H9 (cell line): Measurements from ENCODE around the gene RMI1. TPM values are rescaled to one million over a fixed set of nuclear protein-coding genes. Genes with fewer than 3 reads are reported as not detected.

Experiments
- DNase-seq: peaks from one replicate; pipeline ENCODE4 v3.0.0-alpha.2; 2017
- H2AFZ ChIP-seq: one replicate; pipeline ENCODE4 v1.6.1; 2013; ENCODE audit warnings: mild to moderate bottlenecking, low read length, control low read depth, moderate library complexity
- H2AK5ac ChIP-seq: 2 replicates; pipeline ENCODE4 v1.6.1; 2013; ENCODE audit warnings: low read length, control low read depth, mixed read lengths; ENCODE audit not compliant: insufficient read length
- H2BK120ac ChIP-seq: one replicate; pipeline ENCODE4 v1.6.1; 2013; ENCODE audit warnings: low read depth, mild to moderate bottlenecking, low read length, control low read depth, inconsistent platforms; ENCODE audit not compliant: poor library complexity, severe bottlenecking
- H2BK12ac ChIP-seq: 2 replicates; pipeline ENCODE4 v1.6.1; 2013; ENCODE audit warnings: low read length, control low read depth, mixed read lengths, low read depth; ENCODE audit not compliant: insufficient read length
- H2BK15ac ChIP-seq: 2 replicates; pipeline ENCODE4 v1.6.1; 2013; ENCODE audit warnings: low read depth, low read length, control low read depth
- H2BK20ac ChIP-seq: one replicate; pipeline ENCODE4 v1.6.1; 2013; ENCODE audit warnings: low read depth, mild to moderate bottlenecking, low read length, control low read depth, inconsistent platforms; ENCODE audit not compliant: poor library complexity, severe bottlenecking
- H2BK5ac ChIP-seq: 2 replicates; pipeline ENCODE4 v1.6.1; 2013; ENCODE audit warnings: low read length, control low read depth, mixed read lengths; ENCODE audit not compliant: insufficient read length
- H3K14ac ChIP-seq: 2 replicates; pipeline ENCODE4 v1.6.1; 2013; ENCODE audit warnings: low read length, control low read depth; ENCODE audit not compliant: insufficient read depth
- H3K18ac ChIP-seq: 2 replicates; pipeline ENCODE4 v1.6.1; 2013; ENCODE audit warnings: low read depth, mild to moderate bottlenecking, mixed read lengths, low read length, control low read depth; ENCODE audit not compliant: insufficient read length
- H3K23ac ChIP-seq: 2 replicates; pipeline ENCODE4 v1.6.1; 2013; ENCODE audit warnings: low read length, control low read depth, mixed read lengths, low read depth; ENCODE audit not compliant: insufficient read length
- H3K23me2 ChIP-seq: 2 replicates; pipeline ENCODE4 v1.6.1; 2013; ENCODE audit warnings: low read depth, mild to moderate bottlenecking, mixed read lengths, low read length, control low read depth; ENCODE audit not compliant: insufficient read length, poor library complexity, severe bottlenecking
- H3K27ac ChIP-seq: 2 replicates; pipeline ENCODE4 v1.5.1; 2013; ENCODE audit warnings: low read length, control low read depth, mixed read lengths, low read depth; ENCODE audit not compliant: insufficient read length
- H3K27me3 ChIP-seq: 2 replicates; pipeline ENCODE4 v1.6.1; 2013; ENCODE audit warnings: low read length, control low read depth, inconsistent platforms; ENCODE audit not compliant: insufficient read depth
- H3K4ac ChIP-seq: 2 replicates; pipeline ENCODE4 v1.6.1; 2013; ENCODE audit warnings: low read depth, mild to moderate bottlenecking, control low read depth, inconsistent platforms, low read length, moderate library complexity
- H3K4me1 ChIP-seq: 2 replicates; pipeline ENCODE4 v1.6.1; 2013; ENCODE audit warnings: low read length, control low read depth, inconsistent platforms; ENCODE audit not compliant: insufficient read depth
- H3K4me2 ChIP-seq: 2 replicates; pipeline ENCODE4 v1.6.1; 2013; ENCODE audit warnings: low read length, control low read depth, mixed read lengths; ENCODE audit not compliant: insufficient read length, insufficient read depth
- H3K56ac ChIP-seq: 2 replicates; pipeline ENCODE4 v1.6.1; 2013; ENCODE audit warnings: low read depth, mild to moderate bottlenecking, mixed read lengths, low read length, control low read depth; ENCODE audit not compliant: insufficient read length
- H3K79me1 ChIP-seq: 2 replicates; pipeline ENCODE4 v1.6.1; 2013; ENCODE audit warnings: low read depth, mild to moderate bottlenecking, moderate library complexity, low read length, control low read depth, inconsistent platforms; ENCODE audit not compliant: insufficient read depth, poor library complexity, severe bottlenecking
- H3K79me2 ChIP-seq: 2 replicates; pipeline ENCODE4 v1.6.1; 2013; ENCODE audit warnings: low read length, control low read depth, inconsistent platforms; ENCODE audit not compliant: insufficient read depth
- H3K9ac ChIP-seq: 2 replicates; pipeline ENCODE4 v1.6.1; 2013; ENCODE audit warnings: low read length, control low read depth, mixed read lengths; ENCODE audit not compliant: insufficient read length; ENCODE audit errors: extremely low read depth
- H3K9me3 ChIP-seq: one replicate; pipeline ENCODE4 v1.6.1; 2013; ENCODE audit warnings: low read depth, low read length, inconsistent platforms; ENCODE audit not compliant: control insufficient read depth
- H3T11ph ChIP-seq: one replicate; pipeline ENCODE4 v1.6.1; 2013; ENCODE audit warnings: mild to moderate bottlenecking, low read length, control low read depth, inconsistent platforms
- H4K20me1 ChIP-seq: one replicate; pipeline ENCODE4 v1.6.1; 2013; ENCODE audit not compliant: control insufficient read depth, insufficient read length, insufficient read depth
- H4K5ac ChIP-seq: 2 replicates; pipeline ENCODE4 v1.6.1; 2013; ENCODE audit warnings: low read depth, mild to moderate bottlenecking, mixed read lengths, low read length, control low read depth; ENCODE audit not compliant: insufficient read length
- H4K8ac ChIP-seq: replicated peaks from 2 replicates; pipeline ENCODE4 v1.6.1; 2013; ENCODE audit warnings: low read length, control low read depth, mixed read lengths, low read depth; ENCODE audit not compliant: insufficient read length
- H4K91ac ChIP-seq: 2 replicates; pipeline ENCODE4 v1.6.1; 2013; ENCODE audit warnings: low read depth, mild to moderate bottlenecking, moderate library complexity, mixed read lengths, low read length, control low read depth; ENCODE audit not compliant: insufficient read length
- H3K27ac Mint-ChIP-seq, 3 experiments: 2 replicates in 2 of 3; 3 replicates in 1 of 3; pipeline ENCODE4 v1.8.0; 2020 to 2021; ENCODE audit warnings: mixed read lengths in 3 of 3, mild to moderate bottlenecking in 1 of 3, moderate library complexity in 1 of 3
- H3K27me3 Mint-ChIP-seq: 2 replicates; pipeline ENCODE4 v1.8.0; 2021; ENCODE audit warnings: low read depth, mild to moderate bottlenecking, moderate library complexity, mixed read lengths
- H3K36me3 Mint-ChIP-seq, 3 experiments: 2 replicates in 2 of 3; 3 replicates in 1 of 3; pipeline ENCODE4 v1.8.0; 2020 to 2021; ENCODE audit warnings: low read depth in 3 of 3, mixed read lengths in 3 of 3; ENCODE audit not compliant: insufficient read depth in 1 of 3
- H3K4me1 Mint-ChIP-seq, 2 experiments: 2 replicates each; pipeline ENCODE4 v1.8.0; 2020; ENCODE audit warnings: mixed read lengths in 2 of 2
- H3K4me3 Mint-ChIP-seq, 2 experiments: 2 replicates in 1 of 2; 3 replicates in 1 of 2; pipeline ENCODE4 v1.8.0; 2020 to 2021; ENCODE audit warnings: mild to moderate bottlenecking in 2 of 2, mixed read lengths in 2 of 2, moderate library complexity in 1 of 2
- H3K9me3 Mint-ChIP-seq, 2 experiments: 2 replicates in 1 of 2; 3 replicates in 1 of 2; pipeline ENCODE4 v1.8.0; 2020; ENCODE audit warnings: mild to moderate bottlenecking in 2 of 2, mixed read lengths in 2 of 2, moderate library complexity in 1 of 2
- WGBS: extraction: QIAGEN DNeasy Blood & Tissue Kit; methylation state at CpG from one replicate; pipeline ENCODE4 v1.1.7; 2013; ENCODE audit warnings: missing lambda C conversion rate, low lambda C conversion rate, mixed read lengths; ENCODE audit not compliant: insufficient read length; ENCODE audit errors: extremely low coverage; 5-methylcytosine and 5-hydroxymethylcytosine counted together
- total RNA-seq: library from RNA; stranded (reverse); gene quantifications from 2 replicates; pipeline ENCODE4 v1.2.1, GENCODE V29; 2021
- TF ChIP-seq, protein P1 (sequence below): fragments of 200-600 bp; sonication (generic); conservative IDR thresholded peaks from 3 replicates; pipeline ENCODE4 v1.8.0; 2021; ENCODE audit warnings: antibody characterized with exemption, mild to moderate bottlenecking

RMI1 gene
- total RNA-seq, 1 experiment from 2014 or later, result 22.4 TPM

DNA sequence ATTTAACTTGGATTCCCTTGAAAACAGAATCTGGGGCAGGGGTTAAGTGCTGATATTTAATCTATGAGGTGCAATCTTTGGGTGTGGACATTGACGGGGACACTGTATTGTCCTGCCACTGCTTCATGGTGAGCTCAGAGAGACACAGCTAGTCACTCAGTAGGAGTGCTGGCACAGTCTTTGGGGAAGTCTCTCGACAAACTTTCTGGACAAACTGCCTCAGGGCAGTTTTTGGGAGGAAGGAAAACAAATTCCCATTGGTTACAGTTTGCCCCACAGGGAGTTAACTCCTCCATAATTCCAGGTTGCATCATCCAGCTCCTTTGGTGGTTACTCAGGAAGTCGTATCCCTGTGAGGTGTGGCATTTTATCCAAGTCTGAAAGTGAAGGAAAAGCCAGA, 18.4 kb upstream of the RMI1 start:
- Mint-ChIP-seq H3K27me3 (peaks cover 5% of the 10 kb centered on the region), H3K36me3 (peaks cover 0 to 11% (median 5%) of the 10 kb centered on the region in 3 experiments; a peak in 4 of 7 replicates), H3K4me3 (no peak overlapping the region), H3K9me3 (no peaks in the 10 kb centered on the region), H3K4me1 (peaks cover 2% of the 10 kb centered on the region in 2 experiments; a peak in 1 of 4 replicates), H3K27ac (peak overlapping the region in 1 of 3 experiments; percentile 78; a peak in 3 of 7 replicates)
- Histone ChIP-seq H3K27me3 (no peaks in the 10 kb centered on the region), H3K9ac (no peak overlapping the region), H3K9me3 (no peaks in the 10 kb centered on the region), H3K79me1 (no peaks in the 10 kb centered on the region), H4K8ac (no peak overlapping the region), H4K91ac (no peak overlapping the region), H2BK20ac (no peak overlapping the region), H3K4me1 (no peaks in the 10 kb centered on the region; the same call in 1 of the 2 replicates), H3K23ac (no peak overlapping the region), H4K5ac (no peak overlapping the region), H2BK12ac (no peak overlapping the region), H3K56ac (no peak overlapping the region), H3K4ac (no peak overlapping the region), H3T11ph (no peak overlapping the region), H2BK120ac (no peak overlapping the region), H2BK15ac (no peak overlapping the region), H2AFZ (no peak overlapping the region), H3K23me2 (no peaks in the 10 kb centered on the region), H2AK5ac (no peak overlapping the region), H4K20me1 (no peaks in the 10 kb centered on the region), H3K79me2 (no peaks in the 10 kb centered on the region), H3K4me2 (no peak overlapping the region), H3K14ac (no peak overlapping the region), H2BK5ac (no peak overlapping the region), H3K27ac (no peak overlapping the region), H3K18ac (no peak overlapping the region)
- no peak for DNase-seq
- WGBS, result no CpG with 5 or more reads among the region's 3 CpGs
- TF ChIP-seq, protein P1, sequence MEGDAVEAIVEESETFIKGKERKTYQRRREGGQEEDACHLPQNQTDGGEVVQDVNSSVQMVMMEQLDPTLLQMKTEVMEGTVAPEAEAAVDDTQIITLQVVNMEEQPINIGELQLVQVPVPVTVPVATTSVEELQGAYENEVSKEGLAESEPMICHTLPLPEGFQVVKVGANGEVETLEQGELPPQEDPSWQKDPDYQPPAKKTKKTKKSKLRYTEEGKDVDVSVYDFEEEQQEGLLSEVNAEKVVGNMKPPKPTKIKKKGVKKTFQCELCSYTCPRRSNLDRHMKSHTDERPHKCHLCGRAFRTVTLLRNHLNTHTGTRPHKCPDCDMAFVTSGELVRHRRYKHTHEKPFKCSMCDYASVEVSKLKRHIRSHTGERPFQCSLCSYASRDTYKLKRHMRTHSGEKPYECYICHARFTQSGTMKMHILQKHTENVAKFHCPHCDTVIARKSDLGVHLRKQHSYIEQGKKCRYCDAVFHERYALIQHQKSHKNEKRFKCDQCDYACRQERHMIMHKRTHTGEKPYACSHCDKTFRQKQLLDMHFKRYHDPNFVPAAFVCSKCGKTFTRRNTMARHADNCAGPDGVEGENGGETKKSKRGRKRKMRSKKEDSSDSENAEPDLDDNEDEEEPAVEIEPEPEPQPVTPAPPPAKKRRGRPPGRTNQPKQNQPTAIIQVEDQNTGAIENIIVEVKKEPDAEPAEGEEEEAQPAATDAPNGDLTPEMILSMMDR, result no peak
